ENCODE measurements around the gene MAGEA3. TPM values are rescaled to one million over a fixed set of nuclear protein-coding genes. Genes with fewer than 3 reads are reported as not detected.

MAGEA3 gene
- total and polyA plus RNA-seq, 9 of the 15 experiments (the other 6 are each of a cell fraction or from before 2014, with no cell fraction given): 8.1 to 197 (median 144) TPM

DNA sequence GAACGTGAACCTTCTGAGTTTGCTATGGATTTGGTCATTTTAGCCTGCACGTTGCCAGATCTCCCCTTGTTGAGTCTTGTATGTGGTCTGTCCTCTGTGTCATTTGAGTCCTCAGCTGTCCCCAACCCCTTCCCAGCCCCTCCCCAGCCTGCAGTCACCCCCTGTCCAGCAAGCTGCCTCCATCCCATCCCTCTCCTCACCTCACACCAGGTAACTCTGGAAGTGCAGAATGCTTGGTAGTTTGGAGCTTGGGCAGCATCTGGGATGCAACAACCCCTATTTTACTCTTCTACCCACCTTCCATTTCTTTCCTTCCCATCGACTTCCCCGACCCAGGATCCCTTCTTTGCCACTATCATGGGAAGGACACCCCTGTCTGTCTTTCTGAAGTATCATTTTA, 42.5 kb upstream of the MAGEA3 start:
- H3K4me3 ChIP-seq: no peak overlapping the region
- in situ Hi-C loops (cut with MboI): no loop called here
- ChIA-PET CTCF (ENCODE audit: low intra/inter-chr PET ratio) (no interaction called here), POLR2A (interaction anchor here (1.0 kb wide), 1 partner anchor 918 kb away, joined by 3 read pairs; no protein-coding TSS in a partner anchor)
- H3K27ac ChIP-seq (ENCODE audit: extremely low read depth, low read depth, low read length): no peak overlapping the region
- no peaks in the 10 kb centered on the region; the same call in 2 of the 3 replicates for H3K36me3 ChIP-seq (ENCODE audit: control insufficient read depth, insufficient read depth, low read length)
- BruUV-seq (replicated peaks): no TSS peak
- H2AFZ ChIP-seq (ENCODE audit: low read depth, low read length): no peak overlapping the region
- H3K4me1 ChIP-seq (replicated peaks in 1 of 2; ENCODE audit: control insufficient read depth in 2 of 2, insufficient read depth in 2 of 2, low read length in 2 of 2): no peaks in the 10 kb centered on the region; a peak in 1 of 5 replicates
- no peaks in the 10 kb centered on the region for H3K9me1 ChIP-seq (ENCODE audit: control insufficient read depth, insufficient read depth, low read length)
- WGBS (ENCODE audit: insufficient coverage, low coverage, missing lambda C conversion rate): 41% methylated on average over 4 of the region's 4 CpGs
- no peak for DNase-seq (ENCODE audit: extremely low read depth in 1 of 4, low spot score in 3 of 4)
- no peak for ATAC-seq
- no peak for FAIRE-seq
- no peaks in the 10 kb centered on the region for H3K27me3 ChIP-seq (ENCODE audit: control insufficient read depth in 2 of 2, insufficient read depth in 2 of 2, low read length in 2 of 2)
- no peaks in the 10 kb centered on the region for H3K9me3 ChIP-seq (replicated peaks; ENCODE audit: control insufficient read depth, insufficient read depth, low read depth, low read length)
- H4K20me1 ChIP-seq (replicated peaks; ENCODE audit: control insufficient read depth, insufficient read depth, low read length): 0 out of 2 replicates have a peak, but pooled peaks cover 5% of the 10 kb centered on the region
- H3K79me2 ChIP-seq (ENCODE audit: control insufficient read depth, insufficient read depth, low read length): no peaks in the 10 kb centered on the region
- no peak overlapping the region for H3K9ac ChIP-seq (ENCODE audit: insufficient read depth in 1 of 2, low read depth in 2 of 2, low read length in 2 of 2)
- H3K4me2 ChIP-seq (ENCODE audit: insufficient read depth, low read length): no peak overlapping the region
- intact Hi-C loops (cut with micrococcal nuclease): no loop called here
- TF ChIP-seq SPI1 (IDR thresholded peaks at IDR 0.05; ENCODE audit: borderline replicate concordance, low read depth, low read length) (no peak), NR1H2 (CRISPR knock-in tag; IDR thresholded peaks at IDR 0.05) (no peak), DMBX1 (CRISPR knock-in tag; IDR thresholded peaks at IDR 0.05; ENCODE audit: borderline replicate concordance) (no peak), CBFA2T2 (conservative IDR thresholded peaks at IDR 0.05) (no peak), MTA2 (IDR thresholded peaks at IDR 0.05; ENCODE audit: low read depth) (no peak), SMC3 (conservative IDR thresholded peaks at IDR 0.05; ENCODE audit: insufficient read depth, low read depth, low read length) (no peak), NFYB (IDR thresholded peaks at IDR 0.05; ENCODE audit: extremely low read depth, insufficient read length) (no peak), NELFE (IDR thresholded peaks at IDR 0.05; ENCODE audit: insufficient read depth, insufficient read length) (no peak), SAP30 (IDR thresholded peaks at IDR 0.05; ENCODE audit: borderline replicate concordance, insufficient read depth, low read depth, low read length, poor library complexity, severe bottlenecking) (no peak), ZBTB17 (CRISPR knock-in tag; IDR thresholded peaks at IDR 0.05) (no peak), NR2C2 (CRISPR knock-in tag; IDR thresholded peaks at IDR 0.05) (no peak), NR2C2 (tag; IDR thresholded peaks at IDR 0.05) (no peak), NUFIP1 (IDR thresholded peaks at IDR 0.05; ENCODE audit: partially characterized antibody) (no peak)
- TF ChIP-seq, protein P1, sequence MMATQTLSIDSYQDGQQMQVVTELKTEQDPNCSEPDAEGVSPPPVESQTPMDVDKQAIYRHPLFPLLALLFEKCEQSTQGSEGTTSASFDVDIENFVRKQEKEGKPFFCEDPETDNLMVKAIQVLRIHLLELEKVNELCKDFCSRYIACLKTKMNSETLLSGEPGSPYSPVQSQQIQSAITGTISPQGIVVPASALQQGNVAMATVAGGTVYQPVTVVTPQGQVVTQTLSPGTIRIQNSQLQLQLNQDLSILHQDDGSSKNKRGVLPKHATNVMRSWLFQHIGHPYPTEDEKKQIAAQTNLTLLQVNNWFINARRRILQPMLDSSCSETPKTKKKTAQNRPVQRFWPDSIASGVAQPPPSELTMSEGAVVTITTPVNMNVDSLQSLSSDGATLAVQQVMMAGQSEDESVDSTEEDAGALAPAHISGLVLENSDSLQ (IDR thresholded peaks at IDR 0.05): no peak
- TF ChIP-seq, protein P2, sequence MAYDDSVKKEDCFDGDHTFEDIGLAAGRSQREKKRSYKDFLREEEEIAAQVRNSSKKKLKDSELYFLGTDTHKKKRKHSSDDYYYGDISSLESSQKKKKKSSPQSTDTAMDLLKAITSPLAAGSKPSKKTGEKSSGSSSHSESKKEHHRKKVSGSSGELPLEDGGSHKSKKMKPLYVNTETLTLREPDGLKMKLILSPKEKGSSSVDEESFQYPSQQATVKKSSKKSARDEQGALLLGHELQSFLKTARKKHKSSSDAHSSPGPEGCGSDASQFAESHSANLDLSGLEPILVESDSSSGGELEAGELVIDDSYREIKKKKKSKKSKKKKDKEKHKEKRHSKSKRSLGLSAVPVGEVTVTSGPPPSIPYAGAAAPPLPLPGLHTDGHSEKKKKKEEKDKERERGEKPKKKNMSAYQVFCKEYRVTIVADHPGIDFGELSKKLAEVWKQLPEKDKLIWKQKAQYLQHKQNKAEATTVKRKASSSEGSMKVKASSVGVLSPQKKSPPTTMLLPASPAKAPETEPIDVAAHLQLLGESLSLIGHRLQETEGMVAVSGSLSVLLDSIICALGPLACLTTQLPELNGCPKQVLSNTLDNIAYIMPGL (CRISPR knock-in tag; IDR thresholded peaks at IDR 0.05): no peak
- TF ChIP-seq, protein P3, sequence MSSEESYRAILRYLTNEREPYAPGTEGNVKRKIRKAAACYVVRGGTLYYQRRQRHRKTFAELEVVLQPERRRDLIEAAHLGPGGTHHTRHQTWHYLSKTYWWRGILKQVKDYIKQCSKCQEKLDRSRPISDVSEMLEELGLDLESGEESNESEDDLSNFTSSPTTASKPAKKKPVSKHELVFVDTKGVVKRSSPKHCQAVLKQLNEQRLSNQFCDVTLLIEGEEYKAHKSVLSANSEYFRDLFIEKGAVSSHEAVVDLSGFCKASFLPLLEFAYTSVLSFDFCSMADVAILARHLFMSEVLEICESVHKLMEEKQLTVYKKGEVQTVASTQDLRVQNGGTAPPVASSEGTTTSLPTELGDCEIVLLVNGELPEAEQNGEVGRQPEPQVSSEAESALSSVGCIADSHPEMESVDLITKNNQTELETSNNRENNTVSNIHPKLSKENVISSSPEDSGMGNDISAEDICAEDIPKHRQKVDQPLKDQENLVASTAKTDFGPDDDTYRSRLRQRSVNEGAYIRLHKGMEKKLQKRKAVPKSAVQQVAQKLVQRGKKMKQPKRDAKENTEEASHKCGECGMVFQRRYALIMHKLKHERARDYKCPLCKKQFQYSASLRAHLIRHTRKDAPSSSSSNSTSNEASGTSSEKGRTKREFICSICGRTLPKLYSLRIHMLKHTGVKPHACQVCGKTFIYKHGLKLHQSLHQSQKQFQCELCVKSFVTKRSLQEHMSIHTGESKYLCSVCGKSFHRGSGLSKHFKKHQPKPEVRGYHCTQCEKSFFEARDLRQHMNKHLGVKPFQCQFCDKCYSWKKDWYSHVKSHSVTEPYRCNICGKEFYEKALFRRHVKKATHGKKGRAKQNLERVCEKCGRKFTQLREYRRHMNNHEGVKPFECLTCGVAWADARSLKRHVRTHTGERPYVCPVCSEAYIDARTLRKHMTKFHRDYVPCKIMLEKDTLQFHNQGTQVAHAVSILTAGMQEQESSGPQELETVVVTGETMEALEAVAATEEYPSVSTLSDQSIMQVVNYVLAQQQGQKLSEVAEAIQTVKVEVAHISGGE (CRISPR knock-in tag; IDR thresholded peaks at IDR 0.05): no peak

Measured in K562 (cell line).